Astrocyte of the hippocampus (primary cell): ENCODE measurements around the gene ADCY5.

Experiments used
- DNase-seq: peaks from one replicate; pipeline ENCODE4 v3.0.0; 2011; ENCODE audit warnings: low read depth, low spot score

Gene ADCY5

GRCh38 chr3:123406598-123406997, 42.3 kb downstream of the ADCY5 start:
- DNase-seq = no peak

- DNase-seq = no peak
These were observed 42.9 kb downstream of the ADCY5 start for GRCh38 chr3:123405936-123406510.

- DNase-seq = no peak
These were observed 43.9 kb downstream of the ADCY5 start for GRCh38 chr3:123405021-123405420.

- no peak for DNase-seq
These were observed 44.5 kb downstream of the ADCY5 start for GRCh38 chr3:123404391-123404790.

- no peak for DNase-seq
These were observed 46.9 kb downstream of the ADCY5 start for GRCh38 chr3:123401836-123402530.

DNA sequence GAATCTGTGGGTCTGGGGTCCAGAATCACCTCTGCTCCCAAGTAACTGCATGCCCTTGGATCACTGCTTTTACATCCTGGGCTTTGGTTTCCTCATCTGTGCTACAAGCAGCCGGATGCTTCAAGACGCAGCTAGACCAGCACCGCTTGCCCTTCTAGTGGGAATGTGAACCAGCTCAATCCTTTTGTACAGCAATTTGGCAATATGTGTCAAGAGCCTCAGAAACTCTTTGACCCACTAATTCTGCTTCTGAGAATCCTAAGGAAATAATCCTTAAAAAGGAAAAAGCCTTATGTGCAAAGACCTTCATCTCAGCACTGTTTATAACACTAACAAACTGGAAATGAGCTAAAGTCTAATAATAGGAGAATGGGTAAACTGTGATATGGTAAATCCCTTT, 48.7 kb downstream of the ADCY5 start:
- no peak for DNase-seq

DNA sequence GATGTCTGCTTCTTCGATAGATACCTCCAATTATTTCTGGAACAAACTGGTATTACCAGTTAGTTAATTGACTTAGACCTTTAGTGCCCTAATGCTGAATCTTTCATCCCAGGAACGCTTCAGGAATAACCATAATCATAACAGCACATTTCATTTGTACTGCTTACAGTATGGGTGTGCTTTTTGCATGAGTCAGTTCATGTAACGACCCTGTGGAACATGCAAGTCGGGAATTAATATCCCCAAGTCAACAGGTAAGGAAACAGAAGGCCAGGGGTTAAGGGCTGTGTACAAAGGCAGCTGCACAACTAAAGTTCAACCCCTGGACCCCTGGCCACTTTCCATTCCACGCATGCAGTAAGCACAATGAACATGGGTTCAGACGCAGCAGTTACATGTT, 49.2 kb downstream of the ADCY5 start:
- no peak for DNase-seq

- DNase-seq = no peak
These were observed 50.7 kb downstream of the ADCY5 start for GRCh38 chr3:123397921-123398785.

- no peak for DNase-seq
These were observed 51.8 kb downstream of the ADCY5 start for GRCh38 chr3:123397050-123397590.

GRCh38 chr3:123396171-123397049, 52.5 kb downstream of the ADCY5 start:
- DNase-seq = no peak

DNA sequence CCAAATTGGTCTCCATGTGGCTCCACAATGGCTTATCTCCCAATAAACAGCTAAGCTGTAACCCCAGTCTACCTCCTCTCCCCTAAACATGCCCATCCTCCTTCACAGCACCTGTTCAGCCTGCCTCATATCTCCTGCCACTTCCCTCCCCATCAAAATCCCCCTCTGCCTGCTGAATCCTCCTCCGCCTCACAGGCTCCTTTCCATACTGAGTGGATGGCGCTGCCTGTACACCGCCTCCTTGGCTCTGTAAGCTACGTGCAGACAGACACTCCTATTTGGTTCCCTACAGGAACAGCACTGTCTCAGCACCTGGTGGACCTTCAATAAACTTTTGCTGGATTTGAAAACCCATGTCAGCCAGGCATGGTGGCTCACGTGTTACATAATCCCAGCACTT, 53.7 kb downstream of the ADCY5 start:
- DNase-seq = no peak

GRCh38 chr3:123394391-123395020, 54.4 kb downstream of the ADCY5 start:
- DNase-seq = no peak

GRCh38 chr3:123392871-123393620, 55.8 kb downstream of the ADCY5 start:
- DNase-seq = no peak

DNA sequence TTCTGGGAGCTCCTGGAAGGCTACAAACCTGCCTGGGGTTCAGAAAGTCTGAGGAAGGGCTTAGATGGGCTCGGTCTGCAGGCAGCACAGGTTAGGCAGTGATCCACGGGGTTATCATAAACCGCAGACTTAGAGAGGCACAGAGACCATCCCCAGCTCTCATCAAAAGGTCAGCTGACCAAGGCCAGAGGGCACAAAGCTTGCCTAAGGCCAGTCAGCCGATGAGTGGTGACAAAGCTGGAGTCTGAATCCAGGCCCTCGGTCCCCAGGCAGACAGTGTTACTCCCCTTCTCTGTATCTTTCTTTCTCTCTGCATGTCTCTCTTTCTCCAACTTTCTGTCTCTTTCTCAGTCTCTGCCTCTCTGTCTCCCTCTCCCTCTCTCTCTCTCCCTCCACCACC, 56.5 kb downstream of the ADCY5 start:
- no peak for DNase-seq

DNA sequence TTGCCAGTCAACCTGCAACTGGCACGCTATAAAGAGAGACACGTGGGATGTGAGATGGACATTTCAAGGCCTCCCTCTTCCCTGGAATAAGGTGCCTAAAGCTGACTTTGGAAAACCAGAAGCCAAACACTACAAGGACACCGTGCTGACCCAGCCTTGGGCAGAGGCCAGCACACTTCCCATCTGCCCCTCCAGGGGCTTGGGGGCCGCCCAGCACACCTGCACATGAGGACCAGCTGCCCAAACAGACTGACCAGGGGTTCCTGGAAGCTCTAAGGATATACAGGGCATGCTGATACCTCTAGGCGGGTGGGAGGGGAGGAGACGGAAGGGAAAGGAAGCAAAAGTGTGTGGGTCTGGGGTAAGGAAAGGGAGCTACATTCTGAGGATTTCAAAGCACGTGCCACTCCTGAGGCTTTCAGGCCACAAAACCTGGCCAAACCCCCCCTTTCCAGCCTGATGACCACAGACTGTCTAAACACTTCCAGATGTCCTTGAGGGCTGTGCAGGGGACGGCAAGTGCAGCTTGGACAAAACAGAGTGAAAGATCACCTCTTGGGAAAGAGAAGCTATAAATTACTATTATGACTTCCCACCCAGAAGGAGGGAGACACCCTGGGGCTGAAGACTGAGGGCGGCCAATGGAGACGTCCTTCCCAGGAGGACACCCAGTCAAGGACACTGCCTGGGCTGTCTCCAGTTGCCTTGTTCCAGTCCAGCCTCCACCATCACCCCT, 57.9 kb downstream of the ADCY5 start:
- no peak for DNase-seq

GRCh38 chr3:123389628-123389918, 59.3 kb downstream of the ADCY5 start:
- DNase-seq = no peak

DNA sequence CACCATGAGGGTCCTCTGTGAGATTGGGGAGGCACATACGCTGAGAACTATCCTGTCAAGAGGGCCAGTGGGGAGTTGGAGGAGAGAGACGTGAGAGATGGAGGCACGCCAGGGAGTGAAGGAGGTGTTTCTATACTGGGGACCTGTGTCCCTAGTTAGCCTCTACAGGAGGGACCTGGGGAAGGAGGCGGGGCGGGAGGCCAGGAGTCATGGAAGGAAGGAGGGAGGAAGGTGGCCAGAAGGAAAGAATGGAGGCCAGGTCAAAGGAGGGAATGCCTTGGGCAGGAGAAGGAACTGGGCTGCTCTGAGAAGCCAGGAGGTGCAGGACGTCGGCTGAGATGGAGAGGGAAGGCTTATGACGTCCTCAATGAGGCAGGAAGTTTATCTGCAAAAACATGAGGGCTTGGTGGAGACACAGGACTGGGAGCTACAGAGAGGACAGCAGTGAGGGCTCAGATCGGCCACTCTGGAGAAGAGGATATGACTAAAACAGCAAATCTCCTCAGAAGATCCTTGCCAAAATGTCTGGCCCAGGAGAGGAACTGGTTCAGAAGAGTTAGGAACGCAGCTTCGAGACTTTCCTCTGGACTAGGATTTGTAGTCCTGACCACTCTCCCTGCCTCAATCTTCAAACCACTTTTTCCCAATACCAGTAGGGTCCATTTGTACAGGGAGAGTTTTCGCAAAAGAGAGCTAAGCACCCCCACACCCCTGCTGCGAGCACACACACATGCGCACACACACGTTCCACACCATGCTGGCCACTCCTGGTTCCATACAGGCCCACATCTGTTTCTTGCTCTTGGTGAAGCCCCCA, 59.9 kb downstream of the ADCY5 start:
- DNase-seq = no peak

DNA sequence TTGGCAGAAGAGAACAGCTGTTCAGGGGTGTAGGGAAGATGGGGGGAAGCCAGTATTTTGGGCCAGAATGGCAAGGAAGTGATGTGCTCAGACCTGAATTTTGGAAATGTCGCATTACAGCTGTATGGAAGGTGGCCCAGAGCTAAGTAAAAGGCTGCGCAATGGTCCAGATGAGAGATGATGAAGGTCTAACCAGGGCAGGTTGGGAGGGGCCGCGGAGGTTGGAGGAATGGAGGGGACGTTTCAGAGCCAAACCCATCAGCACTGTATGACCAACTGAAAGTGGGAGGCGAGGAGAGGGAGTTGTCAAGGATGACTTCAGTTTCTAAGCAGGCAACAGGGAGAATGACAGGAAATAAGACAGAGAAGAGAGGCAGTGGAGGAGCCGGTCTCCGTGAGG, 60.8 kb downstream of the ADCY5 start:
- DNase-seq = no peak

DNA sequence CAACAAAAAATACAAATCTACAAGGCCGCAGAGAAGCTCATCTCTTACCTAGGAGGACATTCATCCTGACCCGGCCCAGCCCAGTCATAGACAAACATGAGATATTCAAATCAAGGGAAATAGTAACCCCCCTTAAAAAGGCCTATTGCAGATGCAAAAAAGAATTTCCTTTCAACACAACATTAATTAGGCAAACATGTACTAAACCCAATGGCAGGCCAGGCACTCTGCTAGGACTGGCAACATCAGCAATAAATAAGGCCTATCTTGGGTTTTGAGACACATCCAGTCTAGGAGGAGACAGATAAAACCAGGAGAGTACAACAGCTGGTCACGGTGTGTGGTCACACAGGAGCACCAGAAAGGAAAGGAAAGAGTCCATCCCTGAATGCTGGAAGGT, 61.4 kb downstream of the ADCY5 start:
- no peak for DNase-seq
